Loucy (cell line): ENCODE data around the gene MAML2.

Experiments
- CTCF ChIP-seq: fragments of 200-600 bp; sonication (generic); conservative IDR thresholded peaks from 2 replicates; pipeline ENCODE4 v1.5.1; 2014; ENCODE audit warnings: mild to moderate bottlenecking, antibody characterized with exemption, low read length
- EZH2phosphoT487 ChIP-seq: fragments of 200-600 bp; IDR thresholded peaks from 2 replicates; pipeline ENCODE4 v1.6.1; 2018; ENCODE audit warnings: antibody characterized with exemption, mild to moderate bottlenecking, moderate library complexity, borderline replicate concordance

GRCh38 chr11:96065379-96065778 is 277.6 kb downstream of the MAML2 start:
- no peak for TF ChIP-seq CTCF
- TF ChIP-seq EZH2phosphoT487: no peak
